NCI-H1092 treated with DMSO at 0.1 percent for 48 hours (cell line): ENCODE data around the gene ARL5A.
"Not testable (repeated sequence)": the region's sequence is repeated elsewhere in the genome, so short reads cannot be mapped to it uniquely, and the experiment has no call there.

ENCODE experiments used
- DNase-seq: peaks from one replicate; lab custom pipeline; 2025; lab: John Stamatoyannopoulos, UW

Gene ARL5A

GRCh38 chr2:151795646-151796240, 32.5 kb downstream of the ARL5A start:
- DNase-seq, result no peak

- DNase-seq, result not testable (repeated sequence)
These were observed 33.8 kb downstream of the ARL5A start for GRCh38 chr2:151794422-151794821.

- no peak for DNase-seq
These were observed 35.1 kb downstream of the ARL5A start for GRCh38 chr2:151793123-151793522.

GRCh38 chr2:151792589-151792988, 35.6 kb downstream of the ARL5A start:
- no peak for DNase-seq

- DNase-seq, result no peak
These were observed 36.7 kb downstream of the ARL5A start for GRCh38 chr2:151791545-151791944.

GRCh38 chr2:151790689-151791088, 37.5 kb downstream of the ARL5A start:
- no peak for DNase-seq

- DNase-seq, result no peak
These were observed 39.0 kb downstream of the ARL5A start for GRCh38 chr2:151789055-151789834.

GRCh38 chr2:151786483-151786882, 41.7 kb downstream of the ARL5A start:
- no peak for DNase-seq

GRCh38 chr2:151786077-151786476, 42.1 kb downstream of the ARL5A start:
- DNase-seq, result no peak

- no peak for DNase-seq
These were observed 45.1 kb downstream of the ARL5A start for GRCh38 chr2:151783133-151783520.

- DNase-seq, result no peak
These were observed 45.7 kb downstream of the ARL5A start for GRCh38 chr2:151782378-151783132.

- DNase-seq, result no peak
These were observed 46.6 kb downstream of the ARL5A start for GRCh38 chr2:151781642-151782041.

GRCh38 chr2:151780938-151781337, 47.3 kb downstream of the ARL5A start:
- no peak for DNase-seq

GRCh38 chr2:151777935-151778334, 50.3 kb downstream of the ARL5A start:
- DNase-seq, result no peak

- DNase-seq, result no peak
These were observed 50.7 kb downstream of the ARL5A start for GRCh38 chr2:151777487-151777886.

GRCh38 chr2:151776367-151776766, 51.9 kb downstream of the ARL5A start:
- no peak for DNase-seq

- no peak for DNase-seq
These were observed 53.0 kb downstream of the ARL5A start for GRCh38 chr2:151775057-151775740.

GRCh38 chr2:151774506-151774905, 53.7 kb downstream of the ARL5A start:
- DNase-seq, result no peak

GRCh38 chr2:151771599-151772358, 56.4 kb downstream of the ARL5A start:
- DNase-seq, result no peak

GRCh38 chr2:151770995-151771394, 57.2 kb downstream of the ARL5A start:
- DNase-seq, result no peak

GRCh38 chr2:151769606-151770005, 58.6 kb downstream of the ARL5A start:
- no peak for DNase-seq

- DNase-seq, result no peak
These were observed 60.7 kb downstream of the ARL5A start for GRCh38 chr2:151767536-151767935.
